ENCODE data around the gene METTL25B.
"Not testable (repeated sequence)": the region's sequence is repeated elsewhere in the genome, so short reads cannot be mapped to it uniquely, and the experiment has no call there.

DNA sequence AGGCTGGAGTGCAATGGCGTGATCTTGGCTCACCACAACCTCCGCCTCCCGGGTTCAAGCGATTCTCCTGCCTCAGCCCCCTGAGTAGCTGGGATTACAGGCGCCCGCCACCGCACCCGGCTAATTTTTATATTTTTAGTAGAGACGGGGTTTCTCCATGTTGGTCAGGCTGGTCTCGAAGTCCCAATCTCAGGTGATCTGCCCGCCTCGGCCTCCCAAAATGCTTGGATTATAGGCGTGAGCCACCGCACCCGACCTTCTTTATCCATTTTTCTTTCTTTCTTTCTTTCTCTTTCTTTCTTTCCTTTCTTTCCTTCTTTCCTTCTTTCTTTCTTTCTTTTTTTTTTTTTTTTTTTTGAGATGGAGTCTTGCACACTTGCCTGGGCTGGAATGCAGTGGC, 36.9 kb downstream of the METTL25B start:
- not testable (repeated sequence) for TF ChIP-seq POLR2A (IDR thresholded peaks at IDR 0.05; ENCODE audit: low read length); GATA1 (IDR thresholded peaks at IDR 0.05; ENCODE audit: low read depth, low read length)

Measured in erythroblast (primary cell).